Epidermal melanocyte (primary cell): ENCODE measurements around the gene DEFB119.
"Not testable (repeated sequence)": the region's sequence is repeated elsewhere in the genome, so short reads cannot be mapped to it uniquely, and the experiment has no call there.

Experiments
- DNase-seq: peaks from one replicate; pipeline ENCODE4 v3.0.0; 2011; ENCODE audit warnings: low spot score; ENCODE audit not compliant: insufficient read length

Gene DEFB119, protein sequence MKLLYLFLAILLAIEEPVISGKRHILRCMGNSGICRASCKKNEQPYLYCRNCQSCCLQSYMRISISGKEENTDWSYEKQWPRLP

DNA sequence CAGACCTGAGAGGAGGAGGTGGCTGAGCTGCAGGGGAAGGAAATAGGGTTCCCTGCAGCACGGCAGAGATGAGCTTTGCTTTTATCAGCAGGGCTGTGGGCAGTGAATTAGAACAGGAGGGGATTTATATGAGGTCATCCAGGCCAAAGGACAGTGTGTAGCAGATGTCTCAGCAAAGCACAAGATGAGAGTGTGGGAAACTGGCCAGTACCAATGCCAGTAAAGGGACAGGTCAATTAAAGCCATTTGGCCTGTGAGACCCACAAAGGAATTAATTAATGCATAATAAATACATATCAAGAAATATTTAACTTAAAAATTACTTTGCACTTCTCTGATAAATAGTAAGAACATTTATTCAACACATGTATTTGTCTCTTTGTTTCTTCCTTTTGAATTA is at the start of gene DEFB119:
Gene DEFB119 (minus strand): TSS at position 101 of the 400 bp plus-strand sequence. CDS start 107 bp downstream, outside the sequence.
- no peak for DNase-seq

DNA sequence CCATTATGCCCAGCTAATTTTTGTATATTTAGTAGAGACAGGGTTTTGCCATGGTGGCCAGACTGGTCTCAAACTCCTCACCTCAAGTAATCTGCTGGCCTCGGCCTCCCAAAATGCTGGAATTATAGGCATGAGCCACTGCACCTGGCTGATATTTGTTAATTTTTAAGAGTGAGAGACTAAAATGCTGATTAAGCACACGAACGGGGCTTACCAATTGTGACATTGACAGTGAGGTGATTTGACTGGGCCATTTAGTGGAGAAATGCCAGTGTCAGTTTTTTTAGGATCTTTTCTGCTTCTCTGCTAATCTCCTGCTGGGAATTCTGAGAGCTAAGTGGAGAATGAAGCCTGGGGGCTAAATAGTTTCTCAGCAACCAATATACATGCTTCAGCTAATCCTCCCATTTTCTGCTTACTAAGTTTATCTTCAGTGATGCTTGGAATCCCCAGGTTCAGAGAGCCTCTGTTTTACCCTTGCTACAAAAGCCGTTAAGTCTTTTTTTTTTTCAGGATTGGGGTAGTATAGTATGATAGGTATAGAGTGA is 40.3 kb upstream of the DEFB119 start:
- DNase-seq, result no peak

DNA sequence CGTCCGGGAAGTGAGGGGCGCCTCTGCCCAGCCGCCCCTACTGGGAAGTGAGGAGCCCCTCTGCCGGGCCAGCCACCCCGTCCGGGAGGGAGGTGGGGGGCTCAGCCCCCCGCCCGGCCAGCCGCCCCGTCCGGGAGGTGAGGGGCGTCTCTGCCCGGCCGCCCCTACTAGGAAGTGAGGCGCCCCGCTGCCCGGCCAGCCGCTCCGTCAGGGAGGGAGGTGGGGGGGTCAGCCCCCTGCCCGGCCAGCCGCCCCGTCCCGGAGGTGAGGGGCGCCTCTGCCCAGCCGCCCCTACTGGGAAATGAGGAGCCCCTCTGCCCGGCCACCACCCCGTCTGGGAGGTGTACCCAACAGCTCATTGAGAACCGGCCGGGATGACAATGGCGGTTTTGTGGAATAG is 37.2 kb upstream of the DEFB119 start:
- DNase-seq, result not testable (repeated sequence)

DNA sequence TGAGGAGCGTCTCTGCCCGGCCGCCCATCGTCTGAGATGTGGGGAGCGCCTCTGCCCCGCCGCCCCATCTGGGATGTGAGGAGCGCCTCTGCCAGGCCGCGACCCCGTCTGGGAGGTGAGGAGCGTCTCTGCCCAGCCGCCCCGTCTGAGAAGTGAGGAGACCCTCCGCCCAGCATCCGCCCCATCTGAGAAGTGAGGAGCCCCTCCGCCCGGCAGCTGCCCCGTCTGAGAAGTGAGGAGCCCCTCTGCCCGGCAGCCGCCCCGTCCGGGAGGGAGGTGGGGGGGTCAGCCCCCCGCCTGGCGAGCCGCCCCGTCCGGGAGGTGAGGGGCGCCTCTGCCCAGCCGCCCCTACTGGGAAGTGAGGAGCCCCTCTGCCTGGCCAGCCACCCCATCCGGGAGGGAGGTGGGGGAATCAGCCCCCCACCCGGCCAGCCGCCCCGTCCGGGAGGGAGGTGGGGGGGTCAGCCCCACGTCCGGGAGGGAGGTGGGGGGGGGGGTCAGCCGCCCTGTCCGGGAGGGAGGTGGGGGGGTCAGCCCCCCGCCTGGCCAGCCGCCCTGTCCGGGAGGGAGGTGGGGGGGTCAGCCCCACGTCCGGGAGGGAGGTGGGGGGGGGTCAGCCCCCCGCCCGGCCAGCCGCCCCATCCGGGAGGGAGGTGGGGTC is 36.6 kb upstream of the DEFB119 start:
- not testable (repeated sequence) for DNase-seq

- no peak for DNase-seq
Observed at GRCh38 chr20:31425797-31426196, 35.4 kb upstream of the DEFB119 start.

GRCh38 chr20:31418307-31418706 is 27.9 kb upstream of the DEFB119 start:
- no peak for DNase-seq

DNA sequence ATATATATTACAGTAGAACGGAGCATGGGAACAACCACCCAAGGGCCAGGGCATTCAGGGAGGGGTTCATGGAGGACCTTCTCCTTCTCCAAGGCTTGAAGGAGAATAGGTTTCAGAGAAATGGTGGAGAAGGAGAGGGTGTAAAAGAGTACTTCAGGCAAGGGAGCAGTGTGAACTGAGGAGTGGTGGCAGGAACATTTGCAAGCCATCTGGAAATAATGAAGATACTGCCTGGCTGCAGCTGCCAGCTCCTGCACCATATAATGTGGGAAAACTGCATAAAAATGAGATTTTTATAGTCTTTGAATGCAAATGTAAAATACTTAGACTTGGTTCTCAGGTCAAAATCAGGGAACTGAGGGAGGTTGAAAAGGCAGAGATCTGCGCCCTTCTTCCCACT is 25.3 kb upstream of the DEFB119 start:
- DNase-seq, result no peak

DNA sequence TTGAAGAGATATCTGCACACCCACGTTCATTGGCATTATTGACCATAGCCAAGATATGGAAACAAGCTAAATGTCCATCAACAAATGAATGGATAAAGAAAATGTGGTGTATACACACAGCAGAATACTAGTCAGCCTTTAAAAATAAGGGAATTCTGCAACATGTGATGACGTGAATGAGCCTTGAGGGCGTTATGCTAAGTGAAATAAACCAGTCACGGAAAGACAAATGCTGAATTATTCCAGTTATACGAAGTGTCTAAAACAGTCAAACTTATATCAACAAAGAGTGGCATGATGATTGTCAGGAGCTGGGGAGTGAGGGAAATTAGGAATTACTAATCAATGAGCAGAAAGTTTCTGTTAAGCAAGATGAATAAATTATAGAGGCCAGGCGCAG is 24.0 kb upstream of the DEFB119 start:
- no peak for DNase-seq

DNA sequence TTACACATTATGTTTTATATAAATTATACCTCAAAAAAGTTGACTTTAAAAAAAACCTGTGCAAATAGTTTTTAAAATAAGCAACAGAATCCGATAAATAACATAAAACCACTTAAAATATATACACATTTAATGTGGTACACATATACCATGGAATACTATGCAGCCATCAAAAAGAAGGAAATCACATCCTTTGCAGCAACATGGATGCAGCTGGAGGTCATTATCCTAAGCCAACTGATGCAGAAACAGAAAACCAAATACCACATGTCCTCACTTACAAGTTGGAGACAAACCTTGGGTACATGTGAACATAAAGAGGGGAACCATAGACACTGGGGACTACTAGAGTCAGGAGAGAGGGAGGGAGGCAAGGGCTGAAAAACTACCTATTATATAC is 19.6 kb upstream of the DEFB119 start:
- DNase-seq, result no peak

- no peak for DNase-seq
Observed at GRCh38 chr20:31406115-31406514, 15.7 kb upstream of the DEFB119 start, which contains the start of gene DEFB121. DEFB121 (minus strand) TSS chr20:31406215; CDS start chr20:31406152, 63 bp downstream.

DNA sequence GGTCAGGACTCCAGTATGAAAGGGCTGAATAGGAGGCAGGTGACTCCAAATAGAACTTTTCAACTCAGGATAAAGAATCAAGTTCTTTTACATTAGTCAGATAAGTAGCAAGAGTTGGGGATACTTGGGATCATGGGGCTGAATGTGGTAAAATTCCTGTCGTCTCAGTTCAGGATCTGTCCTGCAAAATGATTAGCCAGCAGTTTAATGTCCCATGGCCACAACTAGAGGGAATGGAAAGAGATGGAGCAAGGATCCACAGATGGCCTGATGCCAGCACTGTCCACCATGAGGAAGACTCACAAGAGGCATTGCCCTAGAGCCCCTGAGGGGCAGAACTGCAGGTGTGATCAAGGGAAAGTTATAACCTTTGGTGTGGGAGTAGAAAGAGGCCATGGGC is 13.5 kb upstream of the DEFB119 start:
- no peak for DNase-seq

DNA sequence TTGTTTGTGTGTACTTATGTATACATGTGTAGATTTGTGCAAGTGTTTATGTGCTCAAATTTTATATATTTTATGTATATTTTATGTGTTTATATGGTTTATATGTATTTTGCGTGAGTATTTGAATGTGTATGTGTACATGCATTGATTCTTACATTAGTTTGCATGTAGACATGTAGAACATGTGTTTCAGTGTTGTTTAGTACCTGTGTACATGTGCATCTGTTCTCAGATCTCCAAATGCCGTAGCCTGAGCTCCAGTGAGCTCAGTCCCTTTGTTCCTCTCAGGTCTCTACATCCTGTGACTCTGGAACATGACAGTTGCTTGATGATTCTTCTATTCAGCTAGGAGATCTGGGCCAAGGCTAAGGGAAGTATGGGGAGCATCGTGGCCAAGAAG is 4.5 kb upstream of the DEFB119 start:
- DNase-seq, result no peak

DNA sequence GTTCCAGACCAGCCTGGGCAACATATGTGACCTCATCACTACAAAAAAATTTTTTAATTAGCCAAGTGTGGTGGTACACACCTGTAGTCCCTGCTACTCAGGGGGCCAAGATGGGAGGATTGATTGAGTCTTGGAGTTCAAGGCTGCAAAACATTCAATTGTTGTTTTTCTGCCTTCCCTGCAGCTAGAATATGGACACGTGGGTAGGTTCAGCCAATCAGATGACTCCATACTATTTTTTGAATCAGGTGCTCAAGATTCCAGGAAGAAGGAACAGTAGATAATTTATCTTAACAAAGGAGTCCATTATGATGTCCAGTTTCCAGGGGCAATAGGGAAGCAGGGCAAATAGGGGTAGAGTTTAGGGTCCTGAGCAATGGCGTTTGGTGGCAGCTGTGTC is 2.4 kb upstream of the DEFB119 start:
- DNase-seq, result no peak

DNA sequence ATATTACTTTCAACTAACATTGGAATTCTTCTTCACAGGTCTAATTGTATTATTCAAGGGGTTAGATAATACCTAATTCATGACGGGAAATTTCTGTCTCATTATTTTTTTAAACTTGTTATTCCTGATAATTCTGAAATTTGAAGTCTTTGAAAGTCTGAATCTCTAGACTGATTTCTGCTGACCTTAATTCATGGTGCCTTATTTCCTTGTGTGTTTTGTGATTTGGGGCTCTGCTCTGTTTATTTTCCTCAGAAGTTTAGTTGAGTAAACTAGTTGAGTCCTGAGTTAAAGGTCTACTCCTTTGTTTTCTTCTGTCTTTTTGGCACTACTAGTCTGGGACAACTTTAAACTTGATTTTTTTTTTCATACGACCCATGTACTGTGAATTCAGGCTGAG is 16.0 kb downstream of the DEFB119 start:
- no peak for DNase-seq

GRCh38 chr20:31368301-31368700 is 22.1 kb downstream of the DEFB119 start, which contains the start of gene DEFB118:
DEFB118 (plus strand) TSS chr20:31368601; CDS start chr20:31368651, 50 bp downstream.
- DNase-seq, result no peak

- DNase-seq, result not testable (repeated sequence)
Observed at GRCh38 chr20:31364272-31364671, 26.1 kb downstream of the DEFB119 start.

DNA sequence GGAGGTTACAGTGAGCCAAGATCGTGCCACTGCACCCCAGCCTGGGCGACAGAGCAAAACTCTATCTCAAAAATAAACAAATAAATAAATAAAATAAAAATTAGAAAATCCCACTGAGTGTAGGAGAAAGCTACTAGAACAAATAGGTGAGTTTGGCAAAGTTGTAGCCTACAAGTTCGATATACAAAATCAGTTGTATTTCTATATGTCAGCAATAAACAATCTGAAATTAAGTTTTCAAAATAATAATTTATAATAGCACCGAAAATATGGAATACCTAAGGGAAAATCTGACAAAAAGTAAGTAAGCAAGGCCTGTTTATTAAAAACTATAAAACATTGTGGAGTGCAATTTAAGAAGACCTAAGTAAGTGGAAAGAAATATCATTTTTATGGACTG is 27.1 kb downstream of the DEFB119 start:
- no peak for DNase-seq

- DNase-seq, result no peak
Observed at GRCh38 chr20:31355981-31356380, 34.4 kb downstream of the DEFB119 start.

DNA sequence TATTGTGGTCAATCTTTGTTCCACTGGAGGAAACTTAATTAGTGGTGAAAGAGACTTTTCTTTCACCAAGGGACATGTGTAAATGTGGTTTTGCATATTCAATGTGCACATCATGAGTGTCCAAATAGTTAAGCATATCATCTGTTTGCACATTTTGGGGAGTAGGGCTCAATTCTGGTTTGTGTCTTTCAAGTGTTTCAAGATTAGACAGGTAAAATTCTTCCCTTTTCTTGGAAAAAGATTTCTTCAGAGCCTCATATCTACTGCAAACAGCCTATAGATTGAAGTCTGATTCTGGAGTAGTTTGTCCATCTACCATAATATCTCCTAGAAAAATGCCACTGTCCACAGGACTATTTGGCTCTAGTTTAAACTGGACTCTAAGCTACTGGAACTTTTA is 48.9 kb downstream of the DEFB119 start:
- DNase-seq, result no peak

- DNase-seq, result no peak
Observed at GRCh38 chr20:31330893-31331292, 59.5 kb downstream of the DEFB119 start.
